HepG2 (cell line): ENCODE results near the gene FOXA1. TPM values are rescaled to one million over a fixed set of nuclear protein-coding genes. Genes with fewer than 3 reads are reported as not detected.

Experiments used
- DNMT3B ChIP-seq: conservative IDR thresholded peaks from 2 replicates; pipeline ENCODE4 v1.6.1; 2016; ENCODE audit warnings: missing biosample characterization, control low read depth
- GTF3A ChIP-seq: sonication (generic); formaldehyde crosslinking; conservative IDR thresholded peaks from 2 replicates; pipeline ENCODE4 v1.4.0; 2020; ENCODE audit warnings: mild to moderate bottlenecking, missing genetic modification reagents
- HIVEP1 ChIP-seq: sonication (generic); formaldehyde crosslinking; IDR thresholded peaks from 2 replicates; pipeline ENCODE4 v1.4.0; 2020; ENCODE audit warnings: mild to moderate bottlenecking, missing genetic modification reagents
- MAZ ChIP-seq, 2 experiments: sonication (generic) in 1 of 2; formaldehyde crosslinking in 1 of 2; IDR thresholded peaks; 2 replicates each; pipeline versions ENCODE4 v1.5.0 to v1.6.1; 2012 to 2020; ENCODE audit warnings: low read depth in 2 of 2, mild to moderate bottlenecking in 2 of 2, borderline replicate concordance in 1 of 2, improper control_type of control experiment in 1 of 2, low read length in 1 of 2, missing genetic modification reagents in 1 of 2, moderate library complexity in 1 of 2
- PHF21A ChIP-seq: sonication (generic); formaldehyde crosslinking; IDR thresholded peaks from 2 replicates; pipeline ENCODE4 v1.5.0; 2020; ENCODE audit warnings: mild to moderate bottlenecking, missing genetic modification reagents
- POGZ ChIP-seq: sonication (generic); formaldehyde crosslinking; IDR thresholded peaks from 2 replicates; pipeline ENCODE4 v1.4.0; 2020; ENCODE audit warnings: mild to moderate bottlenecking, missing genetic modification reagents
- RFX5 ChIP-seq: IDR thresholded peaks from 2 replicates; pipeline ENCODE4 v1.6.1; 2011; ENCODE audit warnings: low read depth, low read length, improper control_type of control experiment
- ZFYVE20 ChIP-seq: sonication (generic); formaldehyde crosslinking; IDR thresholded peaks from 2 replicates; pipeline ENCODE4 v1.8.0; 2023; ENCODE audit warnings: low read depth, mild to moderate bottlenecking, moderate library complexity, missing genetic modification reagents, borderline replicate concordance
- ZNF121 ChIP-seq: sonication (generic); formaldehyde crosslinking; IDR thresholded peaks from 2 replicates; pipeline ENCODE4 v1.5.0; 2020; ENCODE audit warnings: mild to moderate bottlenecking, missing genetic modification reagents
- ZNF430 ChIP-seq: sonication (generic); formaldehyde crosslinking; IDR thresholded peaks from 2 replicates; pipeline ENCODE4 v1.9.0; 2021; ENCODE audit warnings: mild to moderate bottlenecking, missing genetic modification reagents
- ZNF879 ChIP-seq: sonication (generic); formaldehyde crosslinking; IDR thresholded peaks from 2 replicates; pipeline ENCODE4 v1.8.1; 2023; ENCODE audit warnings: missing genetic modification reagents
- polyA plus RNA-seq, 8 experiments: library from polyadenylated mRNA; depleted of rRNA in 3 of 8; stranded (reverse) in 7 of 8; unstranded in 1 of 8; fragments of >200 nt; fragmentation: Illumina TruSeq in 4 of 8; extraction: Trizol in 4 of 8; gene quantifications; 2 replicates each; pipeline versions ENCODE4 v1.2.1 to v1.2.3, GENCODE V29; 2011 to 2016; ENCODE audit warnings: low read depth in 4 of 8, missing spikeins in 1 of 8, mixed read lengths in 1 of 8; ENCODE audit not compliant: insufficient read depth in 1 of 8
- total RNA-seq, 5 experiments: library from RNA; depleted of rRNA; stranded (reverse); fragments of >200 nt; fragmentation: Illumina TruSeq; extraction: Trizol; gene quantifications; 2 replicates each; pipeline ENCODE4 v1.2.3, GENCODE V29; 2016; ENCODE audit warnings: low read depth in 1 of 5
- TF ChIP-seq, protein P1 (sequence below): IDR thresholded peaks from 2 replicates; pipeline ENCODE4 v1.6.1; 2012; ENCODE audit warnings: inconsistent platforms
- TF ChIP-seq, protein P2 (sequence below): sonication (generic); formaldehyde crosslinking; IDR thresholded peaks from 2 replicates; pipeline ENCODE4 v1.5.0; 2020; ENCODE audit warnings: mild to moderate bottlenecking, missing genetic modification reagents, borderline replicate concordance
- TF ChIP-seq, protein P3 (sequence below): sonication (generic); formaldehyde crosslinking; IDR thresholded peaks from 2 replicates; pipeline ENCODE4 v1.4.0; 2020; ENCODE audit warnings: mild to moderate bottlenecking, missing genetic modification reagents
- TF ChIP-seq, protein P4 (sequence below): sonication (generic); formaldehyde crosslinking; IDR thresholded peaks from 2 replicates; pipeline ENCODE4 v1.8.1; 2023; ENCODE audit warnings: missing genetic modification reagents, inconsistent platforms, borderline replicate concordance
- TF ChIP-seq, protein P5 (sequence below): sonication (generic); formaldehyde crosslinking; IDR thresholded peaks from 2 replicates; pipeline ENCODE4 v1.5.1; 2020; ENCODE audit warnings: mild to moderate bottlenecking, missing genetic modification reagents, borderline replicate concordance

FOXA1 gene
- total and polyA plus RNA-seq, 2 of the 13 experiments (the other 11 are each of a cell fraction or from before 2014, with no cell fraction given) = 43.4 to 58.6 TPM

DNA sequence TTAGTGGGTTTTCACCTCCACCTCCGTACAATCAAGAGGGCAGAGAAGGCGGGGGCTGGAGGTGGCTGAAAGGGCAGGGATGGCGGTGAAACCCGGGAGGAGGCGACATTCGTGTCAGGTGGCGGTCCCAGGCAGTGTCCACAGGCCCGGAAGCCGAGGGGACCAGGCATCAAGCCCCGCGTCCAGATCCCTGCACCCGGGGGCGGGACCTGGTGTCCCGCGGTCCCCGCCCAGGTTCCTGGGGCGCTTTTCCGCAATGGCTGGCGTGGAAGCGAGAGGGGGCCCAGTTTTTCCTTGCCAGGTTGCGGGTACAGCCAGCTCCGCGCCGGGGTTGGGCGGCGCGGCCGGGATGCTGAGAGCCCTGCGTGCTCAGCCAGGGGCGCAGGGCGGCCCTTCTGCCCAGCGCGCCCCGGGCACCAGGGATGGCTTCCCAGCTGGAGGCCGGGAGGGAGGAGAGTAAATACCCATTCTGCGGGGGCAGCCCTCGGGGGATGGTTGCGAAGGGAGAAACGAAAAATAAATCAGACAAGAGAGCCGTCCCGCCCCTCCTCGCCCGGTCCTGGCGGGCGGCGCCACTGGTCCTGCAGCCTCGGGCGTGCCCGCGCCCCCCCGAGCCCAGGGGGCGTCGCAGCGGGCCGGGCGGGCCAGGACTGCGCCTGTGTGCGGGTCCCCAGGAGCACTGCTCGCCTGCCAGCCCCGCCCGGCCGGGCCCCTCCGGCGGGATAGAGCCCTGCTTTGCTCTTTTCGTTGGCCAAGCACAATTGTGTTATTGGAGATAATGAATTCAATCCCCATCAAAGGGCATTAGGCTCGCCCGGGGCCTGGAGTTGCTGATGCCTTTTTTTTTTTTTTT lies 11.5 kb downstream of the FOXA1 start (continued):
- TF ChIP-seq MAZ (IDR thresholded peaks at IDR 0.05; ENCODE audit: borderline replicate concordance, low read depth, low read length) (no peak; the same call in 1 of the 2 replicates), MAZ (CRISPR knock-in tag; IDR thresholded peaks at IDR 0.05; ENCODE audit: low read depth) (peak; percentile 83), GTF3A (CRISPR knock-in tag) (no peak), ZNF430 (CRISPR knock-in tag) (peak; percentile 60; the same call in 1 of the 2 replicates), ZNF879 (CRISPR knock-in tag) (no peak), RFX5 (no peak), ZNF121 (CRISPR knock-in tag) (peak; percentile 62), HIVEP1 (CRISPR knock-in tag) (no peak; the same call in 1 of the 2 replicates), ZFYVE20 (CRISPR knock-in tag) (no peak), DNMT3B (CRISPR knock-in tag) (no peak), PHF21A (CRISPR knock-in tag) (peak; percentile 49), POGZ (CRISPR knock-in tag) (peak; percentile 76; the same call in 1 of the 2 replicates)
- TF ChIP-seq, protein P1, sequence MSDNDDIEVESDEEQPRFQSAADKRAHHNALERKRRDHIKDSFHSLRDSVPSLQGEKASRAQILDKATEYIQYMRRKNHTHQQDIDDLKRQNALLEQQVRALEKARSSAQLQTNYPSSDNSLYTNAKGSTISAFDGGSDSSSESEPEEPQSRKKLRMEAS = no peak
- TF ChIP-seq, protein P2, sequence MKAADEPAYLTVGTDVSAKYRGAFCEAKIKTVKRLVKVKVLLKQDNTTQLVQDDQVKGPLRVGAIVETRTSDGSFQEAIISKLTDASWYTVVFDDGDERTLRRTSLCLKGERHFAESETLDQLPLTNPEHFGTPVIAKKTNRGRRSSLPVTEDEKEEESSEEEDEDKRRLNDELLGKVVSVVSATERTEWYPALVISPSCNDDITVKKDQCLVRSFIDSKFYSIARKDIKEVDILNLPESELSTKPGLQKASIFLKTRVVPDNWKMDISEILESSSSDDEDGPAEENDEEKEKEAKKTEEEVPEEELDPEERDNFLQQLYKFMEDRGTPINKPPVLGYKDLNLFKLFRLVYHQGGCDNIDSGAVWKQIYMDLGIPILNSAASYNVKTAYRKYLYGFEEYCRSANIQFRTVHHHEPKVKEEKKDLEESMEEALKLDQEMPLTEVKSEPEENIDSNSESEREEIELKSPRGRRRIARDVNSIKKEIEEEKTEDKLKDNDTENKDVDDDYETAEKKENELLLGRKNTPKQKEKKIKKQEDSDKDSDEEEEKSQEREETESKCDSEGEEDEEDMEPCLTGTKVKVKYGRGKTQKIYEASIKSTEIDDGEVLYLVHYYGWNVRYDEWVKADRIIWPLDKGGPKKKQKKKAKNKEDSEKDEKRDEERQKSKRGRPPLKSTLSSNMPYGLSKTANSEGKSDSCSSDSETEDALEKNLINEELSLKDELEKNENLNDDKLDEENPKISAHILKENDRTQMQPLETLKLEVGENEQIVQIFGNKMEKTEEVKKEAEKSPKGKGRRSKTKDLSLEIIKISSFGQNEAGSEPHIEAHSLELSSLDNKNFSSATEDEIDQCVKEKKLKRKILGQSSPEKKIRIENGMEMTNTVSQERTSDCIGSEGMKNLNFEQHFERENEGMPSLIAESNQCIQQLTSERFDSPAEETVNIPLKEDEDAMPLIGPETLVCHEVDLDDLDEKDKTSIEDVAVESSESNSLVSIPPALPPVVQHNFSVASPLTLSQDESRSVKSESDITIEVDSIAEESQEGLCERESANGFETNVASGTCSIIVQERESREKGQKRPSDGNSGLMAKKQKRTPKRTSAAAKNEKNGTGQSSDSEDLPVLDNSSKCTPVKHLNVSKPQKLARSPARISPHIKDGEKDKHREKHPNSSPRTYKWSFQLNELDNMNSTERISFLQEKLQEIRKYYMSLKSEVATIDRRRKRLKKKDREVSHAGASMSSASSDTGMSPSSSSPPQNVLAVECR = peak; percentile 40; the same call in 1 of the 2 replicates
- TF ChIP-seq, protein P3, sequence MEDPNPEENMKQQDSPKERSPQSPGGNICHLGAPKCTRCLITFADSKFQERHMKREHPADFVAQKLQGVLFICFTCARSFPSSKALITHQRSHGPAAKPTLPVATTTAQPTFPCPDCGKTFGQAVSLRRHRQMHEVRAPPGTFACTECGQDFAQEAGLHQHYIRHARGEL (CRISPR knock-in tag) = peak; percentile 85; the same call in 1 of the 2 replicates
- TF ChIP-seq, protein P4, sequence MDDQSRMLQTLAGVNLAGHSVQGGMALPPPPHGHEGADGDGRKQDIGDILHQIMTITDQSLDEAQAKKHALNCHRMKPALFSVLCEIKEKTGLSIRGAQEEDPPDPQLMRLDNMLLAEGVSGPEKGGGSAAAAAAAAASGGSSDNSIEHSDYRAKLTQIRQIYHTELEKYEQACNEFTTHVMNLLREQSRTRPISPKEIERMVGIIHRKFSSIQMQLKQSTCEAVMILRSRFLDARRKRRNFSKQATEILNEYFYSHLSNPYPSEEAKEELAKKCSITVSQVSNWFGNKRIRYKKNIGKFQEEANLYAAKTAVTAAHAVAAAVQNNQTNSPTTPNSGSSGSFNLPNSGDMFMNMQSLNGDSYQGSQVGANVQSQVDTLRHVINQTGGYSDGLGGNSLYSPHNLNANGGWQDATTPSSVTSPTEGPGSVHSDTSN (CRISPR knock-in tag) = no peak
- TF ChIP-seq, protein P5, sequence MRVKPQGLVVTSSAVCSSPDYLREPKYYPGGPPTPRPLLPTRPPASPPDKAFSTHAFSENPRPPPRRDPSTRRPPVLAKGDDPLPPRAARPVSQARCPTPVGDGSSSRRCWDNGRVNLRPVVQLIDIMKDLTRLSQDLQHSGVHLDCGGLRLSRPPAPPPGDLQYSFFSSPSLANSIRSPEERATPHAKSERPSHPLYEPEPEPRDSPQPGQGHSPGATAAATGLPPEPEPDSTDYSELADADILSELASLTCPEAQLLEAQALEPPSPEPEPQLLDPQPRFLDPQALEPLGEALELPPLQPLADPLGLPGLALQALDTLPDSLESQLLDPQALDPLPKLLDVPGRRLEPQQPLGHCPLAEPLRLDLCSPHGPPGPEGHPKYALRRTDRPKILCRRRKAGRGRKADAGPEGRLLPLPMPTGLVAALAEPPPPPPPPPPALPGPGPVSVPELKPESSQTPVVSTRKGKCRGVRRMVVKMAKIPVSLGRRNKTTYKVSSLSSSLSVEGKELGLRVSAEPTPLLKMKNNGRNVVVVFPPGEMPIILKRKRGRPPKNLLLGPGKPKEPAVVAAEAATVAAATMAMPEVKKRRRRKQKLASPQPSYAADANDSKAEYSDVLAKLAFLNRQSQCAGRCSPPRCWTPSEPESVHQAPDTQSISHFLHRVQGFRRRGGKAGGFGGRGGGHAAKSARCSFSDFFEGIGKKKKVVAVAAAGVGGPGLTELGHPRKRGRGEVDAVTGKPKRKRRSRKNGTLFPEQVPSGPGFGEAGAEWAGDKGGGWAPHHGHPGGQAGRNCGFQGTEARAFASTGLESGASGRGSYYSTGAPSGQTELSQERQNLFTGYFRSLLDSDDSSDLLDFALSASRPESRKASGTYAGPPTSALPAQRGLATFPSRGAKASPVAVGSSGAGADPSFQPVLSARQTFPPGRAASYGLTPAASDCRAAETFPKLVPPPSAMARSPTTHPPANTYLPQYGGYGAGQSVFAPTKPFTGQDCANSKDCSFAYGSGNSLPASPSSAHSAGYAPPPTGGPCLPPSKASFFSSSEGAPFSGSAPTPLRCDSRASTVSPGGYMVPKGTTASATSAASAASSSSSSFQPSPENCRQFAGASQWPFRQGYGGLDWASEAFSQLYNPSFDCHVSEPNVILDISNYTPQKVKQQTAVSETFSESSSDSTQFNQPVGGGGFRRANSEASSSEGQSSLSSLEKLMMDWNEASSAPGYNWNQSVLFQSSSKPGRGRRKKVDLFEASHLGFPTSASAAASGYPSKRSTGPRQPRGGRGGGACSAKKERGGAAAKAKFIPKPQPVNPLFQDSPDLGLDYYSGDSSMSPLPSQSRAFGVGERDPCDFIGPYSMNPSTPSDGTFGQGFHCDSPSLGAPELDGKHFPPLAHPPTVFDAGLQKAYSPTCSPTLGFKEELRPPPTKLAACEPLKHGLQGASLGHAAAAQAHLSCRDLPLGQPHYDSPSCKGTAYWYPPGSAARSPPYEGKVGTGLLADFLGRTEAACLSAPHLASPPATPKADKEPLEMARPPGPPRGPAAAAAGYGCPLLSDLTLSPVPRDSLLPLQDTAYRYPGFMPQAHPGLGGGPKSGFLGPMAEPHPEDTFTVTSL (CRISPR knock-in tag) = no peak
